IMR-90 (cell line): ENCODE data around the gene C9orf152.

Experiments used
- BHLHE40 ChIP-seq: fragments of 150-350 bp; IDR thresholded peaks from 2 replicates; pipeline ENCODE4 v1.6.1; 2016; ENCODE audit warnings: mild to moderate bottlenecking, low read depth, low read length
- CEBPB ChIP-seq: IDR thresholded peaks from 2 replicates; pipeline ENCODE4 v1.6.1; 2012; ENCODE audit warnings: low read depth, low read length, improper control_type of control experiment
- CHD1 ChIP-seq: IDR thresholded peaks from 2 replicates; pipeline ENCODE4 v1.6.1; 2012; ENCODE audit warnings: low read depth, low read length, improper control_type of control experiment
- FOS ChIP-seq: fragments of 150-350 bp; IDR thresholded peaks from 2 replicates; pipeline ENCODE4 v1.6.1; 2016; ENCODE audit warnings: low read depth, low read length
- MAFK ChIP-seq: IDR thresholded peaks from 2 replicates; pipeline ENCODE4 v1.6.1; 2012; ENCODE audit warnings: low read depth, low read length, improper control_type of control experiment
- MXI1 ChIP-seq: IDR thresholded peaks from 2 replicates; pipeline ENCODE4 v1.6.1; 2012; ENCODE audit warnings: low read depth, mild to moderate bottlenecking, low read length, moderate library complexity, borderline replicate concordance
- NFE2L2 ChIP-seq: fragments of 150-350 bp; IDR thresholded peaks from 2 replicates; pipeline ENCODE4 v1.6.1; 2016; ENCODE audit warnings: low read depth, mild to moderate bottlenecking, low read length
- POLR2A ChIP-seq: IDR thresholded peaks from 2 replicates; pipeline ENCODE4 v1.6.1; 2012; ENCODE audit warnings: mild to moderate bottlenecking, low read depth, low read length
- RFX5 ChIP-seq: IDR thresholded peaks from 2 replicates; pipeline ENCODE4 v1.8.0; 2012; ENCODE audit warnings: low read depth, mild to moderate bottlenecking, low read length, moderate library complexity
- TF ChIP-seq, protein P1 (sequence below): conservative IDR thresholded peaks from 2 replicates; pipeline ENCODE4 v1.5.1; 2012; ENCODE audit warnings: mild to moderate bottlenecking, low read depth, low read length, improper control_type of control experiment

DNA sequence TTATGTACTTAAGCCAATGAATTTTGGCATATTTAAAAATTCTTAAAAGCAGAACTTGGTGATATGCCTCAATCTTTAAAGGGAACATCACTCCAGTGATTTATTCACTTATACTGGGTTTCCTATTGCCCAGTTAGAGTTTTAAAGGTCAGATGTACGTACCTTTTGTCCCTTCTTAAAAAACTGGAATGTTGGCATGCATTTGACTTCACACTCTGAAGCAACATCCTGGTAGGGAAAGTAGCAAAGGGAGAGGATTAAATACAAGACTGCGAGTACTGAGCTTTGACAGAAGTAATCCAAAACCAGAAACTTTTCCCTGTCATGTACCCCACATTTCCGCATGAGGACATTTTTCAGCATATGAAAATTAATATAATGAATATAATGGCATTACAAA is 36.7 kb upstream of the C9orf152 start:
- TF ChIP-seq, protein P1, sequence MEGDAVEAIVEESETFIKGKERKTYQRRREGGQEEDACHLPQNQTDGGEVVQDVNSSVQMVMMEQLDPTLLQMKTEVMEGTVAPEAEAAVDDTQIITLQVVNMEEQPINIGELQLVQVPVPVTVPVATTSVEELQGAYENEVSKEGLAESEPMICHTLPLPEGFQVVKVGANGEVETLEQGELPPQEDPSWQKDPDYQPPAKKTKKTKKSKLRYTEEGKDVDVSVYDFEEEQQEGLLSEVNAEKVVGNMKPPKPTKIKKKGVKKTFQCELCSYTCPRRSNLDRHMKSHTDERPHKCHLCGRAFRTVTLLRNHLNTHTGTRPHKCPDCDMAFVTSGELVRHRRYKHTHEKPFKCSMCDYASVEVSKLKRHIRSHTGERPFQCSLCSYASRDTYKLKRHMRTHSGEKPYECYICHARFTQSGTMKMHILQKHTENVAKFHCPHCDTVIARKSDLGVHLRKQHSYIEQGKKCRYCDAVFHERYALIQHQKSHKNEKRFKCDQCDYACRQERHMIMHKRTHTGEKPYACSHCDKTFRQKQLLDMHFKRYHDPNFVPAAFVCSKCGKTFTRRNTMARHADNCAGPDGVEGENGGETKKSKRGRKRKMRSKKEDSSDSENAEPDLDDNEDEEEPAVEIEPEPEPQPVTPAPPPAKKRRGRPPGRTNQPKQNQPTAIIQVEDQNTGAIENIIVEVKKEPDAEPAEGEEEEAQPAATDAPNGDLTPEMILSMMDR, result no peak
- TF ChIP-seq BHLHE40, result no peak
- no peak for TF ChIP-seq POLR2A
- no peak for TF ChIP-seq MXI1
- TF ChIP-seq CHD1, result no peak
- no peak for TF ChIP-seq RFX5
- no peak for TF ChIP-seq FOS
- no peak for TF ChIP-seq MAFK
- TF ChIP-seq CEBPB, result no peak
- TF ChIP-seq NFE2L2, result no peak
